Gastrocnemius medialis (tissue), 4 donors: ENCODE data around the gene BNIP1. TPM values are rescaled to one million over a fixed set of nuclear protein-coding genes. Genes with fewer than 3 reads are reported as not detected.

Source experiments
- ATAC-seq, 2 donors: fragments of 150-250 bp; one replicate each; pipeline ENCODE4 v1.9.1; 2016
- DNase-seq, 2 donors: peaks; one replicate each; pipeline ENCODE4 v3.0.0-alpha.2; 2019
- H3K27ac ChIP-seq, 4 donors: fragments of 200-600 bp; sonication (generic); 1 replicate in 1 of 4; 2 replicates in 3 of 4; pipeline ENCODE4 v1.5.1; 2016 to 2018; ENCODE audit warnings: mild to moderate bottlenecking in 2 of 4, moderate library complexity in 1 of 4
- H3K27me3 ChIP-seq, 3 donors: fragments of 200-600 bp; sonication (generic) in 2 of 3; 1 replicate in 1 of 3; 2 replicates in 2 of 3; pipeline versions ENCODE4 v1.5.1 to v1.6.0; 2016 to 2019; ENCODE audit warnings: mild to moderate bottlenecking in 1 of 3, moderate library complexity in 1 of 3
- H3K36me3 ChIP-seq, 2 donors: fragments of 200-600 bp; sonication (generic) in 1 of 2; one replicate each; pipeline ENCODE4 v1.5.1; 2017 to 2018
- H3K4me1 ChIP-seq, 2 donors: fragments of 200-600 bp; sonication (generic) in 1 of 2; one replicate each; pipeline ENCODE4 v1.5.1; 2016 to 2017; ENCODE audit warnings: mild to moderate bottlenecking in 2 of 2
- H3K4me3 ChIP-seq, 4 donors: fragments of 200-600 bp; sonication (generic) in 3 of 4; 1 replicate in 1 of 4; 2 replicates in 3 of 4; pipeline ENCODE4 v1.5.1; 2016 to 2019; ENCODE audit warnings: mild to moderate bottlenecking in 2 of 4
- H3K9me3 ChIP-seq, 3 donors: fragments of 200-600 bp; sonication (generic) in 2 of 3; 1 replicate in 1 of 3; 2 replicates in 2 of 3; pipeline ENCODE4 v1.5.1; 2016 to 2019
- CTCF ChIP-seq, 5 experiments: fragments of 450-650 bp in 3 of 5; fragments of 200-600 bp in 2 of 5; sonication (generic) in 2 of 5; IDR thresholded peaks in 4 of 5; conservative IDR thresholded peaks in 1 of 5; 1 replicate in 4 of 5; 2 replicates in 1 of 5; pipeline ENCODE4 v1.5.1; 2016 to 2019; ENCODE audit warnings: antibody characterized with exemption in 5 of 5, mild to moderate bottlenecking in 3 of 5, moderate library complexity in 3 of 5
- POLR2A ChIP-seq, 2 donors: fragments of 450-650 bp; IDR thresholded peaks; one replicate each; pipeline ENCODE4 v1.6.1; 2017; ENCODE audit warnings: antibody characterized with exemption in 2 of 2, mild to moderate bottlenecking in 2 of 2, moderate library complexity in 2 of 2
- in situ Hi-C, 4 donors: fragments of 200-750 bp; cut with MboI; loops; one replicate each; pipeline versions ENCODE4 v1.15.0 to v1.8.0; 2017; ENCODE audit warnings: low sequenced_read_pairs in 4 of 4
- intact Hi-C: fragments of 100-400 bp; cut with DNase I; formaldehyde crosslinking; loops from one replicate; pipeline ENCODE4 v1.15.1; 2023; ENCODE audit warnings: low total_unique reads
- total RNA-seq, 4 donors: library from RNA; depleted of rRNA; stranded (reverse); fragments of >200 nt; gene quantifications; one replicate each; pipeline versions ENCODE4 v1.1.0 to v1.2.3, GENCODE V29; 2016

Gene BNIP1
- total RNA-seq, 4 donors from 2014 or later: 9.2 to 21.6 (median 17.1) TPM

DNA sequence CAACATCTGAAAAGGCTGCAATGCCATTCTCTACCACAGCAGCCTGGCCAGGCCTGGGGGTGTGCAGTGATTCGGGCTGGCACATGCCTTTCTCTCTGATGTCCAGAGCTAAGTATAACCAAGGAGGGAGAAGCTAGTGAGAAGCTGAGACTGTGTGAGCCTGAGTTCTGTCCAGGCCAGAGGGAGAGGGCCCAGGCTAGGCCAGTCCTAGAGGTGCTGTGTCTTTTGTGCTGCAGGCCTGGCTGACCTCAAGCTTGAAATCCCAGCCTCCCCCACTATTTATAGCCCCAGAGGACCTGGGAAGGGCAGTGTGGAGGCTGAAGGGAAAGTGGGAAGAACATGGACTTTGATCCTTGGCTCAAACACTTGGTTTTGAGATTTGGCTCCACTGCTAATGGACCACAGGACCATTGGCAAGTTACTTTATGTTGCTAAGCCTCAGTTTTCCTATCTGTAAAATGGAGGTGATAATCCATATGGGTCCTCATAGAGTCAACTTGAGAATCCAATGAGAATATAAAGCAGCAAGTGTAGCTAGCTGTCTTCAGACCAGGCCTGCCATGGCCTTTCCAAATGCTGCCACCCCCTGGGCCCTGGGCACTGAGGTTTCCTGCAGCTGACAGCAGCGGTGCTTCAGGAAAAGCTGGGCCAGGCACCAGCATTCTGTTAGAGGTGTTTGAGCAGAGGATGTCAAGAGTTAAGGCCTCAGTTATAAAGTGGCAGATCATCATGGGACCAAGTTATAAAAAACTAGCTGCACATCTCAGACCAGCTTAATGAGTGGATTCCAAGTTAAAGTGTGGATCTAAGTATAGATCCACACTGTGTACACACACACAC lies 21.1 kb downstream of the BNIP1 start:
- intact Hi-C loops (no loop called here), in situ Hi-C loops (loop anchor here in 1 of 4 donors (25.0 kb wide), 1 partner anchor 453 kb away; no protein-coding TSS in a partner anchor)
- no peaks in the 10 kb centered on the region for H3K9me3 ChIP-seq
- ATAC-seq (peak in 1 of 2 donors; percentile 60), DNase-seq (peak in 1 of 2 donors; percentile 20)
- no peak overlapping the region for H3K27ac ChIP-seq
- no peaks in the 10 kb centered on the region for H3K4me1 ChIP-seq
- no peak overlapping the region for H3K4me3 ChIP-seq
- TF ChIP-seq POLR2A (IDR thresholded peaks at IDR 0.05) (no peak), CTCF (IDR thresholded peaks at IDR 0.05 in 4 of 5, conservative IDR thresholded peaks at IDR 0.05 in 1 of 5) (no peak)
- peaks cover 0 to 39% of the 10 kb centered on the region in 2 donors for H3K36me3 ChIP-seq
- H3K27me3 ChIP-seq: no peaks in the 10 kb centered on the region

- intact Hi-C loops: no loop called here
- no peaks in the 10 kb centered on the region for H3K9me3 ChIP-seq
- no peak overlapping the region for H3K27ac ChIP-seq
- no peak for DNase-seq
- in situ Hi-C loops: loop anchor here in 1 of 4 donors (25.0 kb wide), 1 partner anchor 460 kb away; no protein-coding TSS in a partner anchor
- no peaks in the 10 kb centered on the region for H3K4me1 ChIP-seq
- no peaks in the 10 kb centered on the region for H3K36me3 ChIP-seq
- no peak for TF ChIP-seq CTCF (IDR thresholded peaks at IDR 0.05 in 4 of 5, conservative IDR thresholded peaks at IDR 0.05 in 1 of 5)
- TF ChIP-seq POLR2A (IDR thresholded peaks at IDR 0.05): no peak
- H3K27me3 ChIP-seq: no peaks in the 10 kb centered on the region
- H3K4me3 ChIP-seq: no peak overlapping the region
- no peak for ATAC-seq
Measured at GRCh38 chr5:173172166-173172565, 27.8 kb downstream of the BNIP1 start.

DNA sequence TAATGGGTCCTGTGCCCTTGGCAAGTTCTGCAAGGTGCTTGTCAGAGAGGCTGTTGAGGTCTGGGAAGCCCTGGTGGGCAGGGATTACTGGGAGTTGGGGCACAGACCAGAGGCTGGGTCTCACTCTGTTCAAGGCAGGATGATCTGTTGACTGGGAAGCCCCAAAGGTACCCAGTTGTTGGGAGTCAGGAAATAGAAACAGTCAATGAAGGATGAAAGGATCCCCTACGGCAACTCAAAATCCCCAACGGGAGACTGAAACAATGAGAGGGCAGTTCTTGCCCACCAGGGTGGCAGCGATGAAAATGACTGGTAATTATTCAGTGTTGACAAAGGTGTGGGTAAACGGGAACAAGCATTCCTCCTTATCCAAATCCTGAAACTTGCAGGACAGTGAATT lies 31.2 kb downstream of the BNIP1 start:
- no peaks in the 10 kb centered on the region for H3K4me1 ChIP-seq
- in situ Hi-C loops (no loop called here), intact Hi-C loops (no loop called here)
- H3K4me3 ChIP-seq: no peak overlapping the region
- no peaks in the 10 kb centered on the region for H3K9me3 ChIP-seq
- DNase-seq (no peak), ATAC-seq (no peak)
- no peaks in the 10 kb centered on the region for H3K36me3 ChIP-seq
- H3K27me3 ChIP-seq: no peaks in the 10 kb centered on the region
- no peak overlapping the region for H3K27ac ChIP-seq
- TF ChIP-seq CTCF (IDR thresholded peaks at IDR 0.05 in 4 of 5, conservative IDR thresholded peaks at IDR 0.05 in 1 of 5) (no peak), POLR2A (IDR thresholded peaks at IDR 0.05) (no peak)

GRCh38 chr5:173178369-173178910 lies 34.1 kb downstream of the BNIP1 start:
- intact Hi-C loops: no loop called here
- Histone ChIP-seq H3K4me3 (no peak overlapping the region), H3K9me3 (no peaks in the 10 kb centered on the region), H3K27me3 (no peaks in the 10 kb centered on the region), H3K27ac (no peak overlapping the region), H3K36me3 (no peaks in the 10 kb centered on the region), H3K4me1 (no peaks in the 10 kb centered on the region)
- no peak for TF ChIP-seq CTCF (IDR thresholded peaks at IDR 0.05 in 4 of 5, conservative IDR thresholded peaks at IDR 0.05 in 1 of 5)
- TF ChIP-seq POLR2A (IDR thresholded peaks at IDR 0.05): no peak
- DNase-seq: no peak
- in situ Hi-C loops: no loop called here
- no peak for ATAC-seq
